Tracheal epithelial cell (primary cell): ENCODE data around the gene SRGN. TPM values are rescaled to one million over a fixed set of nuclear protein-coding genes. Genes with fewer than 3 reads are reported as not detected.

ENCODE experiments used
- total RNA-seq: library from RNA; depleted of rRNA; stranded (reverse); fragments of >200 nt; gene quantifications from 2 replicates; pipeline ENCODE4 v1.2.1, GENCODE V29; 2014

The SRGN gene
- total RNA-seq = 0.21 and 13.5 TPM in 2 replicates

GRCh38 chr10:69087590-69088470 is at the start of gene SRGN:
SRGN (plus strand) TSS chr10:69088103; CDS start chr10:69088158, 55 bp downstream.

GRCh38 chr10:69123747-69124562 is 36.1 kb downstream of the SRGN start, which contains the start of gene VPS26A:
VPS26A (plus strand) TSS chr10:69124178; CDS start chr10:69124278, 100 bp downstream.

Other genes with a start within 250 kb of the SRGN start
- 54.5 and 78.9 TPM in 2 replicates for gene DDX50, start 186.8 kb upstream of the SRGN start, total RNA-seq
- gene DDX21, start 131.9 kb upstream of the SRGN start, total RNA-seq = 159 and 170 TPM in 2 replicates
- gene KIFBP, start 99.3 kb upstream of the SRGN start, total RNA-seq = 19.0 and 27.7 TPM in 2 replicates
- gene VPS26A, start 36.1 kb downstream of the SRGN start, total RNA-seq = 31.8 and 45.6 TPM in 2 replicates
- gene SUPV3L1, start 92.1 kb downstream of the SRGN start, total RNA-seq = 32.3 and 33.7 TPM in 2 replicates
- 5.8 and 15.4 TPM in 2 replicates for gene HKDC1, start 132.2 kb downstream of the SRGN start, total RNA-seq
- gene HK1, start 190.4 kb downstream of the SRGN start, total RNA-seq = 202 and 252 TPM in 2 replicates